Liver (tissue), 9 donors: ENCODE data around the gene CALHM3. TPM values are rescaled to one million over a fixed set of nuclear protein-coding genes. Genes with fewer than 3 reads are reported as not detected.

Experiments
- DNase-seq: peaks from one replicate; pipeline ENCODE4 v3.0.0-alpha.2; 2017; ENCODE audit warnings: low spot score
- H3K27ac ChIP-seq, 2 donors: one replicate each; pipeline ENCODE4 v1.7.0; 2013; ENCODE audit warnings: inconsistent platforms in 2 of 2, low read length in 2 of 2, control low read depth in 1 of 2, low read depth in 1 of 2, mild to moderate bottlenecking in 1 of 2
- H3K27me3 ChIP-seq, 4 donors: one replicate each; pipeline versions ENCODE4 v1.6.1 to v1.7.0; 2013; ENCODE audit warnings: low read length in 3 of 4, inconsistent platforms in 1 of 4, mild to moderate bottlenecking in 1 of 4, moderate library complexity in 1 of 4; ENCODE audit not compliant: control insufficient read depth in 4 of 4, insufficient read depth in 4 of 4
- H3K36me3 ChIP-seq, 4 donors: one replicate each; pipeline versions ENCODE4 v1.6.1 to v1.7.0; 2013; ENCODE audit warnings: low read length in 3 of 4, mild to moderate bottlenecking in 3 of 4, low read depth in 1 of 4, moderate library complexity in 1 of 4; ENCODE audit not compliant: control insufficient read depth in 4 of 4, insufficient read depth in 3 of 4
- H3K4me1 ChIP-seq, 4 donors: one replicate each; pipeline versions ENCODE4 v1.6.1 to v1.7.0; 2013; ENCODE audit warnings: low read length in 3 of 4, mild to moderate bottlenecking in 3 of 4, moderate library complexity in 1 of 4; ENCODE audit not compliant: control insufficient read depth in 4 of 4, insufficient read depth in 4 of 4
- H3K4me3 ChIP-seq, 3 donors: one replicate each; pipeline versions ENCODE4 v1.6.1 to v1.7.0; 2013; ENCODE audit warnings: low read length in 3 of 3, control low read depth in 1 of 3, low read depth in 1 of 3, mild to moderate bottlenecking in 1 of 3
- H3K9ac ChIP-seq, 2 donors: one replicate each; pipeline ENCODE4 v1.7.0; 2013; ENCODE audit warnings: low read length in 2 of 2, mild to moderate bottlenecking in 2 of 2, moderate library complexity in 2 of 2, control low read depth in 1 of 2, low read depth in 1 of 2
- H3K9me3 ChIP-seq, 4 donors: one replicate each; pipeline versions ENCODE4 v1.6.1 to v1.7.0; 2013; ENCODE audit warnings: low read length in 3 of 4; ENCODE audit not compliant: control insufficient read depth in 4 of 4
- ATF3 ChIP-seq: IDR thresholded peaks from 2 replicates; pipeline ENCODE4 v1.6.1; 2016; ENCODE audit warnings: antibody characterized with exemption
- CTCF ChIP-seq: fragments of 150-350 bp; IDR thresholded peaks from 2 replicates; pipeline ENCODE4 v1.5.1; 2017; ENCODE audit warnings: improper control_type of control experiment, low read depth, low read length; ENCODE audit not compliant: missing input control
- EGR1 ChIP-seq, 2 donors: IDR thresholded peaks; 2 replicates each; pipeline ENCODE4 v1.6.1; 2016 to 2018; ENCODE audit warnings: antibody characterized with exemption in 2 of 2, low read depth in 2 of 2
- FOXA1 ChIP-seq: IDR thresholded peaks from 2 replicates; pipeline ENCODE4 v1.6.1; 2016; ENCODE audit warnings: antibody characterized with exemption
- FOXA2 ChIP-seq: IDR thresholded peaks from 2 replicates; pipeline ENCODE4 v1.6.1; 2016; ENCODE audit warnings: antibody characterized with exemption
- GABPA ChIP-seq, 2 donors: IDR thresholded peaks in 1 of 2; conservative IDR thresholded peaks in 1 of 2; 2 replicates each; pipeline ENCODE4 v1.6.1; 2016; ENCODE audit warnings: antibody characterized with exemption in 2 of 2, mild to moderate bottlenecking in 1 of 2, moderate library complexity in 1 of 2
- HNF4A ChIP-seq, 2 donors: conservative IDR thresholded peaks; 2 replicates each; pipeline ENCODE4 v1.6.1; 2016; ENCODE audit warnings: antibody characterized with exemption in 2 of 2, mild to moderate bottlenecking in 2 of 2
- HNF4G ChIP-seq: IDR thresholded peaks from 2 replicates; pipeline ENCODE4 v1.6.1; 2016; ENCODE audit warnings: antibody characterized with exemption
- JUND ChIP-seq, 2 donors: IDR thresholded peaks; 2 replicates each; pipeline ENCODE4 v1.6.1; 2016; ENCODE audit warnings: antibody characterized with exemption in 2 of 2
- MAX ChIP-seq: IDR thresholded peaks from 2 replicates; pipeline ENCODE4 v1.6.1; 2016; ENCODE audit warnings: antibody characterized with exemption
- NR2F2 ChIP-seq: IDR thresholded peaks from 2 replicates; pipeline ENCODE4 v1.6.1; 2016; ENCODE audit warnings: antibody characterized with exemption
- RAD21 ChIP-seq, 2 donors: IDR thresholded peaks; 2 replicates each; pipeline ENCODE4 v1.6.1; 2016; ENCODE audit warnings: antibody characterized with exemption in 2 of 2, mild to moderate bottlenecking in 2 of 2
- REST ChIP-seq: IDR thresholded peaks from 2 replicates; pipeline ENCODE4 v1.6.1; 2016; ENCODE audit warnings: antibody characterized with exemption, mild to moderate bottlenecking
- RXRA ChIP-seq, 2 donors: IDR thresholded peaks; 2 replicates each; pipeline ENCODE4 v1.6.1; 2017 to 2018; ENCODE audit warnings: antibody characterized with exemption in 2 of 2, mild to moderate bottlenecking in 1 of 2
- SP1 ChIP-seq: IDR thresholded peaks from 2 replicates; pipeline ENCODE4 v1.6.1; 2018; ENCODE audit warnings: antibody characterized with exemption, mild to moderate bottlenecking
- TAF1 ChIP-seq: conservative IDR thresholded peaks from 2 replicates; pipeline ENCODE4 v1.6.1; 2016; ENCODE audit warnings: antibody characterized with exemption, mild to moderate bottlenecking
- YY1 ChIP-seq: IDR thresholded peaks from 2 replicates; pipeline ENCODE4 v1.6.1; 2016; ENCODE audit warnings: antibody characterized with exemption, mild to moderate bottlenecking
- ZBTB33 ChIP-seq: IDR thresholded peaks from 2 replicates; pipeline ENCODE4 v1.6.1; 2016; ENCODE audit warnings: antibody characterized with exemption
- WGBS: extraction: QIAGEN DNeasy Blood & Tissue Kit; methylation state at CpG from one replicate; pipeline ENCODE4 v1.1.7; 2013; 5-methylcytosine and 5-hydroxymethylcytosine counted together
- polyA plus RNA-seq, 2 donors: library from polyadenylated mRNA; stranded (reverse) in 1 of 2; unstranded in 1 of 2; fragments of 200-250 nt in 1 of 2; fragments of >200 nt in 1 of 2; fragmentation: Nextera tagmentation in 1 of 2; extraction: Ambion mirVana in 1 of 2; gene quantifications; one replicate each; pipeline versions ENCODE4 v1.2.1 to v1.2.3, GENCODE V29; 2013 to 2015
- total RNA-seq, 2 donors: library from RNA; depleted of rRNA; stranded (reverse); fragments of >200 nt; gene quantifications; one replicate each; pipeline ENCODE4 v1.2.3, GENCODE V29; 2014
- donor health status: healthy.
- donor health status: healthy.
- donor health status: healthy.
- donor health status: healthy.
- donor health status: healthy.

CALHM3 gene
- total and polyA plus RNA-seq, 4 donors, result 0.14 TPM; not detected in 3

- H3K9me3 ChIP-seq, result no peaks in the 10 kb centered on the region
- no peaks in the 10 kb centered on the region for H3K4me1 ChIP-seq
- 90% methylated on average over 4 of the region's 4 CpGs for WGBS
- H3K9ac ChIP-seq, result no peak overlapping the region
- H3K4me3 ChIP-seq, result no peak overlapping the region
- no peaks in the 10 kb centered on the region for H3K36me3 ChIP-seq
- TF ChIP-seq ZBTB33 (no peak), JUND (IDR thresholded peaks at IDR 0.05) (no peak), ATF3 (no peak), NR2F2 (no peak), SP1 (no peak), MAX (no peak), FOXA1 (no peak), RXRA (IDR thresholded peaks at IDR 0.05) (no peak), EGR1 (IDR thresholded peaks at IDR 0.05; ENCODE audit: low read depth in 2 of 2) (no peak), RAD21 (IDR thresholded peaks at IDR 0.05) (no peak), YY1 (no peak), CTCF (no peak), HNF4A (conservative IDR thresholded peaks at IDR 0.05) (no peak), GABPA (IDR thresholded peaks at IDR 0.05 in 1 of 2, conservative IDR thresholded peaks at IDR 0.05 in 1 of 2) (no peak), HNF4G (no peak), TAF1 (no peak), REST (no peak), FOXA2 (no peak)
- H3K27me3 ChIP-seq, result no peaks in the 10 kb centered on the region
- H3K27ac ChIP-seq, result no peak overlapping the region
- DNase-seq, result no peak
Observed at GRCh38 chr10:103475437-103475836, 3.6 kb downstream of the CALHM3 start.

GRCh38 chr10:103474077-103474476 lies 5.0 kb downstream of the CALHM3 start:
- DNase-seq, result no peak
- WGBS, result 89% methylated on average over 3 of the region's 3 CpGs
- no peak overlapping the region for H3K27ac ChIP-seq
- no peak overlapping the region for H3K9ac ChIP-seq
- H3K4me3 ChIP-seq, result no peak overlapping the region
- no peaks in the 10 kb centered on the region for H3K4me1 ChIP-seq
- no peaks in the 10 kb centered on the region for H3K9me3 ChIP-seq
- TF ChIP-seq CTCF, result no peak
- no peak for TF ChIP-seq RAD21 (IDR thresholded peaks at IDR 0.05)
- H3K36me3 ChIP-seq, result no peaks in the 10 kb centered on the region
- H3K27me3 ChIP-seq, result no peaks in the 10 kb centered on the region
